ENCODE measurements around the gene GLP2R. TPM values are rescaled to one million over a fixed set of nuclear protein-coding genes. Genes with fewer than 3 reads are reported as not detected.
"Not testable (repeated sequence)": the region's sequence is repeated elsewhere in the genome, so short reads cannot be mapped to it uniquely, and the experiment has no call there.

GLP2R gene
- total RNA-seq (ENCODE audit: low replicate concordance): 0.16 TPM in 1 of 2 replicates, not detected in the other

DNA sequence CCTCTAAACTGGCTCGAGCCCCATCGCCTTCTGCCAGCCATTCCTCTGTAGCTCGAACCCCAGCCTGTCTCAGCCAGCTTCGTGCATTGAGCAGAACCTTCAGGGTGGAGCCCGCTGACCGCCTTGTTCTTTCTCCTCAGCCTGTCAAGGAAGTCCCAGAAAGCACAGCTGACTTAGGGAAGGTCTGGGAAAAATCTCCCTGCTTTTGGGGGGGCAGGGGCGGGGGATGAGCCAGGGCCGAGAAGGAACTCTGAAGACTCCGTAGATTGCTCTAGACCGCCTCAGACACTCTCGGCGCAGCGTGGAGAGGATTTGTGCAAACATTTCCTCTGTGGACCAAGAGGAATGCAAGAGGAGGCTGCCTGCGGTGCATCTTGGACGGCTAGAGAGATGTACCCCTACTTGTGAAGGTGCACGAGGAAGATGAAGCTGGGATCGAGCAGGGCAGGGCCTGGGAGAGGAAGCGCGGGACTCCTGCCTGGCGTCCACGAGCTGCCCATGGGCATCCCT lies at the start of gene GLP2R:
Gene GLP2R (plus strand): TSS at position 284 of the 510 bp plus-strand sequence. CDS start 140 bp downstream, at position 424.
- no peak for DNase-seq (ENCODE audit: low read depth)
- H3K4me3 ChIP-seq (ENCODE audit: low read depth, low read length): no peak within 1 kb of the TSS
- TF ChIP-seq, protein P1, sequence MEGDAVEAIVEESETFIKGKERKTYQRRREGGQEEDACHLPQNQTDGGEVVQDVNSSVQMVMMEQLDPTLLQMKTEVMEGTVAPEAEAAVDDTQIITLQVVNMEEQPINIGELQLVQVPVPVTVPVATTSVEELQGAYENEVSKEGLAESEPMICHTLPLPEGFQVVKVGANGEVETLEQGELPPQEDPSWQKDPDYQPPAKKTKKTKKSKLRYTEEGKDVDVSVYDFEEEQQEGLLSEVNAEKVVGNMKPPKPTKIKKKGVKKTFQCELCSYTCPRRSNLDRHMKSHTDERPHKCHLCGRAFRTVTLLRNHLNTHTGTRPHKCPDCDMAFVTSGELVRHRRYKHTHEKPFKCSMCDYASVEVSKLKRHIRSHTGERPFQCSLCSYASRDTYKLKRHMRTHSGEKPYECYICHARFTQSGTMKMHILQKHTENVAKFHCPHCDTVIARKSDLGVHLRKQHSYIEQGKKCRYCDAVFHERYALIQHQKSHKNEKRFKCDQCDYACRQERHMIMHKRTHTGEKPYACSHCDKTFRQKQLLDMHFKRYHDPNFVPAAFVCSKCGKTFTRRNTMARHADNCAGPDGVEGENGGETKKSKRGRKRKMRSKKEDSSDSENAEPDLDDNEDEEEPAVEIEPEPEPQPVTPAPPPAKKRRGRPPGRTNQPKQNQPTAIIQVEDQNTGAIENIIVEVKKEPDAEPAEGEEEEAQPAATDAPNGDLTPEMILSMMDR (IDR thresholded peaks at IDR 0.05; ENCODE audit: insufficient read depth, low read length): no peak

GRCh38 chr17:9776911-9777310 lies 48.8 kb upstream of the GLP2R start:
- TF ChIP-seq, protein P1 (IDR thresholded peaks at IDR 0.05; ENCODE audit: insufficient read depth, low read length): no peak
- no peak overlapping the region for H3K4me3 ChIP-seq (ENCODE audit: low read depth, low read length)
- no peak for DNase-seq (ENCODE audit: low read depth)

- no peak for DNase-seq (ENCODE audit: low read depth)
- TF ChIP-seq, protein P1 (IDR thresholded peaks at IDR 0.05; ENCODE audit: insufficient read depth, low read length): no peak
- H3K4me3 ChIP-seq (ENCODE audit: low read depth, low read length): no peak overlapping the region
Observed at GRCh38 chr17:9780552-9780951, 45.2 kb upstream of the GLP2R start.

DNA sequence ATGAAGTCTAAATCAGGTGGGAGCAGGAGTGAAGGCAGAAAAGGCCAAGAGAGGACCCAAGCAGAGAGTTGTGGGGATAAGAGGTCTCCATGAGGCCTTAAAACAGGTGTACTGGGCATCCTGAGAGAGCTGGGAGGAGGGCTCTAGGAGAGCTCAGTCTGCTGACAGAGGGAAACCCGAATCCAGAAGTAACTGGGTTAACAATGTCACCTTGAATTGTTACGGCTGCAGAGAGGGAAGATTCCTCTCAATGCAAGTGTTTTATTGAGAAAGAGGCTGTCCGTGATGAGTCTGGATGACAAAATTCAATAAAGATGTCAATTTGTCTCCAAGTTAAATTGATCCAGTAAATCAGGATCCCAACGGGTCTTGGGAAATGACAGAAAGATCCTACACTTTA lies 42.7 kb upstream of the GLP2R start:
- TF ChIP-seq, protein P1 (IDR thresholded peaks at IDR 0.05; ENCODE audit: insufficient read depth, low read length): no peak
- DNase-seq (ENCODE audit: low read depth): no peak
- no peak overlapping the region for H3K4me3 ChIP-seq (ENCODE audit: low read depth, low read length)

- H3K4me3 ChIP-seq (ENCODE audit: low read depth, low read length); DNase-seq (ENCODE audit: low read depth): not testable (repeated sequence)
Observed at GRCh38 chr17:9783465-9783864, 42.3 kb upstream of the GLP2R start.

GRCh38 chr17:9784544-9784943 lies 41.2 kb upstream of the GLP2R start:
- H3K4me3 ChIP-seq (ENCODE audit: low read depth, low read length): no peak overlapping the region
- TF ChIP-seq, protein P1 (IDR thresholded peaks at IDR 0.05; ENCODE audit: insufficient read depth, low read length): no peak
- DNase-seq (ENCODE audit: low read depth): no peak

DNA sequence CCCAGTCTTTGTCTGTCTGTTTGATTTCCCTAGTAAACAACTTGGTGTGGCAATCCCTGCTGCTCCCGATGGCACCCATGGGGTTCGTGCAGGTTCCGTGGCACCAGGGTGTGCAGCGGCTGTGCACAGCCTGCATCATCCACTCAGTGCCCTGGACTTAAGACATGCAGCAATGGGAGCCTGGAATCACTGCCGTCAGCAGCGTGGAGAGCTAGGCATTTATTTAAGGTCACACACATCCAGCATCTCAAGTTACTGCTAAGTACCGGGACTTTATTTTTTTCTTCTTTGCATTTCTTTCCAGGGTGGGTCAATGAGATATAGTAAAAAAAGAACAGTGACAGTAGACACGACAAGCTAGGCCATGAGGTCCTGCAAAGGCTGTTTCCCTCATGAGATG lies 37.1 kb upstream of the GLP2R start:
- no peak overlapping the region for H3K4me3 ChIP-seq (ENCODE audit: low read depth, low read length)
- TF ChIP-seq, protein P1 (IDR thresholded peaks at IDR 0.05; ENCODE audit: insufficient read depth, low read length): no peak
- DNase-seq (ENCODE audit: low read depth): no peak
